ENCODE results near the gene STX11. TPM values are rescaled to one million over a fixed set of nuclear protein-coding genes. Genes with fewer than 3 reads are reported as not detected.

The STX11 gene
- total and polyA plus RNA-seq, 4 donors = 0.84 to 2.2 (median 0.97) TPM

- H3K9me3 ChIP-seq (ENCODE audit: control insufficient read depth, insufficient read depth, low read length) = no peaks in the 10 kb centered on the region
- peaks cover 8% of the 10 kb centered on the region for H3K4me1 ChIP-seq (ENCODE audit: control insufficient read depth, insufficient read depth, low read length)
- no CpG with 5 or more reads among the region's 4 CpGs for WGBS (ENCODE audit: insufficient coverage)
- no peak overlapping the region for H3K4me3 ChIP-seq (ENCODE audit: low read depth, low read length)
- no peaks in the 10 kb centered on the region for H3K36me3 ChIP-seq (ENCODE audit: control insufficient read depth, insufficient read depth, low read length)
- H3K27ac ChIP-seq (ENCODE audit: low read depth, low read length) = peak overlapping the region; percentile 27
- H3K27me3 ChIP-seq (ENCODE audit: control insufficient read depth, insufficient read depth, low read length) = no peaks in the 10 kb centered on the region
- peak in 2 of 6 donors; percentile 27 to 78 for DNase-seq (ENCODE audit: low read depth in 4 of 6, low spot score in 6 of 6)
Measured at GRCh38 chr6:144232176-144232831, 82.0 kb downstream of the STX11 start.

GRCh38 chr6:144232832-144233230, 82.5 kb downstream of the STX11 start:
- H3K9me3 ChIP-seq (ENCODE audit: control insufficient read depth, insufficient read depth, low read length) = no peaks in the 10 kb centered on the region
- DNase-seq (ENCODE audit: low read depth in 4 of 6, low spot score in 6 of 6) = no peak
- H3K4me3 ChIP-seq (ENCODE audit: low read depth, low read length) = no peak overlapping the region
- 60% methylated on average over 1 of the region's 2 CpGs for WGBS (ENCODE audit: insufficient coverage)
- no peaks in the 10 kb centered on the region for H3K27me3 ChIP-seq (ENCODE audit: control insufficient read depth, insufficient read depth, low read length)
- H3K4me1 ChIP-seq (ENCODE audit: control insufficient read depth, insufficient read depth, low read length) = peaks cover 8% of the 10 kb centered on the region
- no peaks in the 10 kb centered on the region for H3K36me3 ChIP-seq (ENCODE audit: control insufficient read depth, insufficient read depth, low read length)
- no peak overlapping the region for H3K27ac ChIP-seq (ENCODE audit: low read depth, low read length)

GRCh38 chr6:144234399-144234798, 84.1 kb downstream of the STX11 start:
- 100% methylated on average over 1 of the region's 3 CpGs for WGBS (ENCODE audit: insufficient coverage)
- Histone ChIP-seq H3K9me3 (ENCODE audit: control insufficient read depth, insufficient read depth, low read length) (no peaks in the 10 kb centered on the region), H3K4me1 (ENCODE audit: control insufficient read depth, insufficient read depth, low read length) (peaks cover 6% of the 10 kb centered on the region), H3K4me3 (ENCODE audit: low read depth, low read length) (no peak overlapping the region), H3K27ac (ENCODE audit: low read depth, low read length) (no peak overlapping the region), H3K36me3 (ENCODE audit: control insufficient read depth, insufficient read depth, low read length) (no peaks in the 10 kb centered on the region), H3K27me3 (ENCODE audit: control insufficient read depth, insufficient read depth, low read length) (no peaks in the 10 kb centered on the region)
- DNase-seq (ENCODE audit: low read depth in 4 of 6, low spot score in 6 of 6) = no peak

GRCh38 chr6:144234935-144235334, 84.6 kb downstream of the STX11 start:
- WGBS (ENCODE audit: insufficient coverage) = 75% methylated on average over 4 of the region's 4 CpGs

More at GRCh38 chr6:144234935-144235334, 84.6 kb downstream of the STX11 start:
- H3K4me1 ChIP-seq (ENCODE audit: control insufficient read depth, insufficient read depth, low read length) = peaks cover under 1% of the 10 kb centered on the region
- no peak overlapping the region for H3K4me3 ChIP-seq (ENCODE audit: low read depth, low read length)
- H3K36me3 ChIP-seq (ENCODE audit: control insufficient read depth, insufficient read depth, low read length) = no peaks in the 10 kb centered on the region
- H3K27ac ChIP-seq (ENCODE audit: low read depth, low read length) = no peak overlapping the region
- H3K9me3 ChIP-seq (ENCODE audit: control insufficient read depth, insufficient read depth, low read length) = no peaks in the 10 kb centered on the region
- no peaks in the 10 kb centered on the region for H3K27me3 ChIP-seq (ENCODE audit: control insufficient read depth, insufficient read depth, low read length)
- no peak for DNase-seq (ENCODE audit: low read depth in 4 of 6, low spot score in 6 of 6)

Other genes with a start within 250 kb of the STX11 start
- 10 to 100 TPM; 20.4 to 22.7 TPM for gene PLAGL1, start 142.3 kb upstream of the STX11 start, total RNA-seq
- gene PLAGL1, start 142.3 kb upstream of the STX11 start, polyA plus RNA-seq (ENCODE audit: insufficient read length in 2 of 2) = 10 to 100 TPM; 23.4 to 28.0 TPM
- gene SF3B5, start 54.9 kb upstream of the STX11 start, total RNA-seq = 100 to 1,000 TPM in 1 of 2 donors, 10 to 100 TPM in 1; 36.9 to 140 TPM
- 100 to 1,000 TPM; 121 to 129 TPM for gene SF3B5, start 54.9 kb upstream of the STX11 start, polyA plus RNA-seq (ENCODE audit: insufficient read length in 2 of 2)
- 100 to 1,000 TPM; 133 to 143 TPM for gene UTRN, start 134.8 kb downstream of the STX11 start, total RNA-seq
- gene UTRN, start 134.8 kb downstream of the STX11 start, polyA plus RNA-seq (ENCODE audit: insufficient read length in 2 of 2) = 10 to 100 TPM; 28.6 to 40.9 TPM

All from spinal cord (tissue), 10 donors.